ENCODE results near the gene KIRREL2.
"Not testable (repeated sequence)": the region's sequence is repeated elsewhere in the genome, so short reads cannot be mapped to it uniquely, and the experiment has no call there.

KIRREL2 gene

GRCh38 chr19:35868823-35869326 lies 12.2 kb downstream of the KIRREL2 start:
- DNase-seq (ENCODE audit: extremely low read depth in 1 of 2, low read depth in 1 of 2), result no peak

- DNase-seq (ENCODE audit: extremely low read depth in 1 of 2, low read depth in 1 of 2), result peak; percentile 72 to 84
Observed at GRCh38 chr19:35869327-35870123, 12.8 kb downstream of the KIRREL2 start.

- DNase-seq (ENCODE audit: extremely low read depth in 1 of 2, low read depth in 1 of 2), result peak in 1 of 2 donors; percentile 61
Observed at GRCh38 chr19:35870124-35870736, 13.5 kb downstream of the KIRREL2 start.

GRCh38 chr19:35870798-35871197 lies 14.1 kb downstream of the KIRREL2 start:
- no peak for DNase-seq (ENCODE audit: extremely low read depth in 1 of 2, low read depth in 1 of 2)

GRCh38 chr19:35871611-35872010 lies 14.9 kb downstream of the KIRREL2 start:
- no peak for DNase-seq (ENCODE audit: extremely low read depth in 1 of 2, low read depth in 1 of 2)

GRCh38 chr19:35872180-35872579 lies 15.5 kb downstream of the KIRREL2 start:
- no peak for DNase-seq (ENCODE audit: extremely low read depth in 1 of 2, low read depth in 1 of 2)

DNA sequence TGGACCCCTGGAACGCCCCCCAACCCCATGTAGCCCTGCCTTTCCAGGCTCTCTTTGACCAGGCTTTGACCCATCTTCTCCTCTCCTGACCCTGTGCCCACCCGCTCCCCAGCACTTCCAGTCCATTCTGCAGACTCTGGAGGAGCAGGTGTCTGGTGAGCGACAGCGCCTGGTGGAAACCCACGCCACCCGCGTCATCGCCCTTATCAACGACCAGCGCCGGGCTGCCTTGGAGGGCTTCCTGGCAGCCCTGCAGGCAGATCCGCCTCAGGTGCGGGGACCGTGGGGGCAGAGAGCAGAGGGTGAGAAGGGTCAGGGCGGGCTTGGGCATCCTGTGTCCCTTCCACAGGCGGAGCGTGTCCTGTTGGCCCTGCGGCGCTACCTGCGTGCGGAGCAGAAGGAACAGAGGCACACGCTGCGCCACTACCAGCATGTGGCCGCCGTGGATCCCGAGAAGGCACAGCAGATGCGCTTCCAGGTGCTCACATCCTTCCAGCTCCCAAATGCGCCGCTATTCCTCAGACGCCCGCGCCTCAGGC lies 17.8 kb downstream of the KIRREL2 start:
- no peak for DNase-seq (ENCODE audit: extremely low read depth in 1 of 2, low read depth in 1 of 2)

- DNase-seq (ENCODE audit: extremely low read depth in 1 of 2, low read depth in 1 of 2), result no peak
Observed at GRCh38 chr19:35879068-35879467, 22.4 kb downstream of the KIRREL2 start.

DNA sequence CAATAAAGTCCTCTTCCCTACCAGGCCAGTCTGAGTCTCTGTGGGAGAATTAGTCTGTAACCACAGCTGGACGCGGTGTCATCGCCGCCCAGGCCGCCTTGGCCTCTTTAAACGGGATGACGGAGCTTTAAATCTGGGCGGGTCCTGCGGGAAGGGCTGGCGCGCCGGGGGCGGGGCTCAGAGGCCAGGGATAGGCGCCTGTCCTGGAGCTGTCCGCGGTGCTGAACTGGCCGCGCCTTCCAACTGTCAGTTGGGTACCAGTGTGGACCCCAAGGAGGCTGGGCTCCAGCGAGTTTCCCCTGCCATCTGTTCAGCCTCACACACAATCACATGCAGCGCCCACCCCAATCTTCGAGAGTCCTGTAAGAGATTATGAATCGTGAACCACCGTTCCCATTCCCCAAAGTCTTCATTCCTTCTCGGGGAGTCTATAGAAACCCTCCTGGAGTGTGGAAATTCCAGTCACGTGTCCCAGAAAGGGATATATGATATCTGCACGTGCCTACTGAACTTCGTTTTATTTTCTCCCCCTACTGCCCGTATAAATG lies 23.1 kb downstream of the KIRREL2 start:
- peak; percentile 64 to 77 for DNase-seq (ENCODE audit: extremely low read depth in 1 of 2, low read depth in 1 of 2)

DNA sequence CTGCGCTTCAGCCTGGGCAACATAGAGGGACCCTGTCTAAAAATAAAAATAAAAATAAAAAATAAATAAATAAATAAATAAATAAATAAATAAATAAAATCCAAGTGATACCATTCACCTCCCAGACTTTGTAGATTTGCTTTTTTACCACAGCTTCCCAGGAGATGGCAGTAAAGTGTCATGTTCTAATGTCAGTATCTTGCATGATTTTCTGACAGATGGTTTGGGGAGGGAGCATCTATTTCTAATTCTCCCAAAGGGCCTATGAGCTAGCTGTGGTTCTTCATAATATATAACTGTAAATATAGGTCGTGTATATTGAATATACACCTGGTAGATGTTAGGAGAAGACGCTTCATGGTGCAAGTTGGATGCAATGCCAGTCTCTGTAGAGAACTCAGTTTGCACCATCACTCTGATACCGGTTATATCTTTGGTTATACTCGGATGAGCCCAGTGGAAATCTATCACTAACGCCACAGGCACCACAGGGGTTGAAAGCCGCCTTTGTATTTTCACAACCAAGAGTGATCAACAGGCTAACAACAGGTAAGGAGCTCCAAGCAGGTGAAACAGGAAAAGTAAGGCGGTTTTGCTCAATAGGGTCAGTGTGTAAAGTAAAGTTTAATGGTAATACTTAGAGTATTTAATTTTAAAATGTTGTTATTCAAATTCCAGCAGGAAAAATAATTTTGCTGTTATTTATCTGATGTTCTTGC lies 25.6 kb downstream of the KIRREL2 start:
- no peak for DNase-seq (ENCODE audit: extremely low read depth in 1 of 2, low read depth in 1 of 2)

DNA sequence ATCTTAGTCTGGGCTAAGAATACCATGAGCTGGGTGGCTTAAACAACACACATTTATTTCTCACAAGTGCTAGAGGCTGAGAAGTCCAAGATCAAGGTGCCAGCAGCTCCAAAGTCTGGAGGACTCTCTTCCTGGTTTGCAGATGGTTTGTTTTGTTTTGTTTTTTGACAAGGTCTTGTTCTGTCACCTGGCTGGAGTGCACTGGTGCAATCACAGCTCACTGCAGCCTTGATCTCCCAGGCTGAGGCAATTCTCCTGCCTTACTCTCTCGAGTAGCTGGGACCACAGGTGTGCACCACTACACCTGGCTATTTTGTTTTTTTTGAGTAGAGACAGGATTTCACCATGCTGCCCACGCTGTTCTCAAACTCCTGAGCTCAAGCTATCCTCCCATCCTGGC lies 27.2 kb downstream of the KIRREL2 start:
- no peak for DNase-seq (ENCODE audit: extremely low read depth in 1 of 2, low read depth in 1 of 2)

- no peak for DNase-seq (ENCODE audit: extremely low read depth in 1 of 2, low read depth in 1 of 2)
Observed at GRCh38 chr19:35885225-35885738, 28.6 kb downstream of the KIRREL2 start.

- no peak for DNase-seq (ENCODE audit: extremely low read depth in 1 of 2, low read depth in 1 of 2)
Observed at GRCh38 chr19:35885904-35886303, 29.2 kb downstream of the KIRREL2 start.

DNA sequence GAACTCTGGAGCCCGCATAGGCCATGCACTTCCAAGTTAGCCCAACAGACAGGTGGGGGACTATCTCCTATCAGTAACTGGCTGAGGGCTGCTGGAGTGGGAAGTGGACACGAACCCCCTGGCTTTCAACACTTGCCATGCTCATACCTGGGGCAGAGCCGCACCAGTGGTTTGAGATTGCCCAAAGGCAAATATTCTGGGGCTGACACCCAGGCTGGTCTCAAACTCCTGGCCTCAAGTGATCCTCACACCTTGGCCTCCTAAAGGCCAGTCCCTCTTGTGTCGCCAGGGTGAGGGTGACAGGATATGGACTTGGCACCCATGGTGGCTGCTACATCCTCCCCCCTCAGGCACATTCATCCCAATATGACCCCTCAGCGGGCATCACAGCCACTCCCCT lies 30.5 kb downstream of the KIRREL2 start:
- no peak for DNase-seq (ENCODE audit: extremely low read depth in 1 of 2, low read depth in 1 of 2)

DNA sequence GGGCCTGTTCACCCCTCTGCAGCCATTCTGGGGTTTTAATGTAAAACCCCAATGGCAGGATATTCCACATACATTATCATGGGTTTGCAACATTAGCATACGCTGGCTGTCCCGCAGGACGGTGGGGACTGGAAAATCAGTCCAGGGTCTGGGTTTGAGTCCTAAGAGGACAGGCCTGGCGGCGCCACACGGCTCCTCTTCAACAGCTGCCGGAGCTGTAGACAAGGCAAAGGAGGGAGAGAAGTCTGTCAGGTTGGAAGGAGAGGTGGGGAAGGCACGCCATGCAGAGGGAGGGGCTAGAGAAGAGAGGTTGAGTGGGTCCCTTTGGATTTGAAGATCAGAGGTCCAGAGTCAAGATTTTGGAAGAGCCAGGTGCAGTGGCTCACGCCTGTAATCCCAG lies 31.7 kb downstream of the KIRREL2 start:
- DNase-seq (ENCODE audit: extremely low read depth in 1 of 2, low read depth in 1 of 2), result no peak

GRCh38 chr19:35889370-35890112 lies 32.8 kb downstream of the KIRREL2 start:
- no peak for DNase-seq (ENCODE audit: extremely low read depth in 1 of 2, low read depth in 1 of 2)

- no peak for DNase-seq (ENCODE audit: extremely low read depth in 1 of 2, low read depth in 1 of 2)
Observed at GRCh38 chr19:35890113-35890650, 33.5 kb downstream of the KIRREL2 start.

DNA sequence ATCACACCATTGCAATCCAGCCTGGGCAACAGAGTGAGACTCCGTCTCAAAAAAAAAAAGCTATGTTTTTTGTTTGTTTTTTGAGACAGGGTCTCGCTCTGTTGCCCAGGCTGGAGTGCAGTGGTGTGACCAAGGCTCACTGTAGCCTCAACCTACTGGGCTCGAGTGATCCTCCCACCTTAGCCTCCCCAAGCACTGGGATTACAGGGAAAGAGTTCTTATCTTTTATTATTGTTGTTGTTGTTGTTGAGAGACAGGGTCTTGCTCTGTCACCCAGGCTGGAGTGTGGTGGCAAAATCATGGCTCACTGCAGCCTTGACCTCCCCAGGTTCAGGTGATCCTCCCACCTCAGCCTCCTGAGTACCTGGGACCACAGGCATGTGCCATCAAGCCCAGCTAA lies 35.1 kb downstream of the KIRREL2 start:
- not testable (repeated sequence) for DNase-seq (ENCODE audit: extremely low read depth in 1 of 2, low read depth in 1 of 2)

- DNase-seq (ENCODE audit: extremely low read depth in 1 of 2, low read depth in 1 of 2), result no peak
Observed at GRCh38 chr19:35894342-35894741, 37.6 kb downstream of the KIRREL2 start.

Measured in stimulated activated CD8-positive, alpha-beta memory T cell treated with anti-CD3 and anti-CD28 coated beads, Interleukin-7, amount 100 ng/mL, for 48 hours (primary cell).